Neural cell (in vitro differentiated cells): ENCODE results near the gene HERPUD2.

Source experiments
- EP300 ChIP-seq: fragments of 450-650 bp; conservative IDR thresholded peaks from 2 replicates; pipeline ENCODE4 v1.6.1; 2014; ENCODE audit warnings: antibody characterized with exemption, mild to moderate bottlenecking, moderate library complexity; ENCODE audit not compliant: poor library complexity, severe bottlenecking
- POLR2AphosphoS5 ChIP-seq: IDR thresholded peaks from 2 replicates; pipeline ENCODE4 v1.6.1; 2012
- RAD21 ChIP-seq: fragments of 450-650 bp; conservative IDR thresholded peaks from 2 replicates; pipeline ENCODE4 v1.6.1; 2014; ENCODE audit warnings: antibody characterized with exemption, mild to moderate bottlenecking, moderate library complexity
- TF ChIP-seq, protein P1 (sequence below): fragments of 450-650 bp; IDR thresholded peaks from 2 replicates; pipeline ENCODE4 v1.5.1; 2014; ENCODE audit warnings: antibody characterized with exemption, mild to moderate bottlenecking, moderate library complexity; ENCODE audit not compliant: poor library complexity, severe bottlenecking

DNA sequence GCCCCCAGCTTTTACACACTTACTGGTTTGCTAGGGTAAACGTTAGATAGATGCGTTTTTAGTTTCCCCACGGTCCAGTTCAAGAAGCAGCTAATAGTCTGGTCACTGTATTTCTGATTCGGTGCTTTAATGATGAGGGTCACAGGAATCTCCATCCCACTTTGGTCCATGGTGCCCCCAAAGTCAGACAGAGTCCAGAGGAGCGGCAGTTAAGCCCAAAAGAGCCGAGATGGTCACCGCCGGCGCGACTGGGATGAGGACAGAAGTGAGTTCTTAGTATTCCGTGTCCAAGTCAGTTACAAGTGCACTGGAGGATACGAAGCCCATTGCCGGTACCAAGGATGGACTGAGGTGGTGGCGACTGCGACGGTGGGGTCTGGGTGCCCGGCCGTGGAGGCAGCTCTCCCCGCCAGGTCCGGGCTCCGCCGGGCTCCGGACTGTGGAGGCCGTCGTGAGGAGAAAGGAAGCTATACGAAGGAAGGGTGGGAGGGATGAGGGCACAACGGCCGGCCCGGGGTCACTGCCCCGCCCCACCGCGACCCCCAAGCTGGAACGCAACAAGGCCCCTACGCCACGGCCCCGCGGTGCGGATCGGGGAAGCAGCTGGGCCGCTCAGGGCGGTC, 663 bp downstream of the HERPUD2 start:
- TF ChIP-seq, protein P1, sequence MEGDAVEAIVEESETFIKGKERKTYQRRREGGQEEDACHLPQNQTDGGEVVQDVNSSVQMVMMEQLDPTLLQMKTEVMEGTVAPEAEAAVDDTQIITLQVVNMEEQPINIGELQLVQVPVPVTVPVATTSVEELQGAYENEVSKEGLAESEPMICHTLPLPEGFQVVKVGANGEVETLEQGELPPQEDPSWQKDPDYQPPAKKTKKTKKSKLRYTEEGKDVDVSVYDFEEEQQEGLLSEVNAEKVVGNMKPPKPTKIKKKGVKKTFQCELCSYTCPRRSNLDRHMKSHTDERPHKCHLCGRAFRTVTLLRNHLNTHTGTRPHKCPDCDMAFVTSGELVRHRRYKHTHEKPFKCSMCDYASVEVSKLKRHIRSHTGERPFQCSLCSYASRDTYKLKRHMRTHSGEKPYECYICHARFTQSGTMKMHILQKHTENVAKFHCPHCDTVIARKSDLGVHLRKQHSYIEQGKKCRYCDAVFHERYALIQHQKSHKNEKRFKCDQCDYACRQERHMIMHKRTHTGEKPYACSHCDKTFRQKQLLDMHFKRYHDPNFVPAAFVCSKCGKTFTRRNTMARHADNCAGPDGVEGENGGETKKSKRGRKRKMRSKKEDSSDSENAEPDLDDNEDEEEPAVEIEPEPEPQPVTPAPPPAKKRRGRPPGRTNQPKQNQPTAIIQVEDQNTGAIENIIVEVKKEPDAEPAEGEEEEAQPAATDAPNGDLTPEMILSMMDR: no peak
- TF ChIP-seq POLR2AphosphoS5: no peak
- TF ChIP-seq EP300: no peak
- no peak for TF ChIP-seq RAD21
